ENCODE measurements around the gene VPS54.

- TF ChIP-seq CTCF (IDR thresholded peaks at IDR 0.05; ENCODE audit: insufficient read depth, low read length): no peak
- TF ChIP-seq POLR2AphosphoS5 (IDR thresholded peaks at IDR 0.05; ENCODE audit: low read depth): no peak
- TF ChIP-seq SPI1 (IDR thresholded peaks at IDR 0.05; ENCODE audit: borderline replicate concordance, low read depth): no peak
- TF ChIP-seq REST (IDR thresholded peaks at IDR 0.05; ENCODE audit: insufficient replicate concordance, low read depth): no peak
These were observed 144.8 kb downstream of the VPS54 start for GRCh38 chr2:63874204-63875130.

Measured in HL-60 (cell line).